C4-2B (cell line): ENCODE results near the gene RPLP1.

Experiments used
- ZFX ChIP-seq: fragments of 450-650 bp; IDR thresholded peaks from 2 replicates; pipeline ENCODE4 v1.6.1; 2017
- TF ChIP-seq, protein P1 (sequence below): fragments of 450-650 bp; conservative IDR thresholded peaks from 2 replicates; pipeline ENCODE4 v1.5.1; 2017; ENCODE audit warnings: mild to moderate bottlenecking

DNA sequence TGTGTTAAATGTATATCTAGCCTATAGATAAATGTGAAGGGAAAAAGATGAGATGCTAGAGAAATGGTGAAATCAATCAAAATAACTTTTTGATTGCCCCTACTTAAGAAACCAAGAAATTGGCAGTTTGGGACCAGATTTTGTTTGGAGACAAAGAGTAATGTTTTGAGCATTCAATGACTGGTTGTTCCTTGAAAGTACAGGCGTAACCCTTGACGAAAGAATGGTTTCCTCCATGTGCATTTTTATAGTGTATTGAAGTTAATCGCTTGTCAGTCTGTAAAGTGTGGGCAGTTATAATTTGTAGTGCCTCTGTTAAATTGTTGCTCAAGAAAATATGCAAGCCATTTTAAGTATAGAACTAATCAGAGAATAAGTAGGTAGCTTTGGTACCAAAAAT is 37.2 kb upstream of the RPLP1 start:
- TF ChIP-seq, protein P1, sequence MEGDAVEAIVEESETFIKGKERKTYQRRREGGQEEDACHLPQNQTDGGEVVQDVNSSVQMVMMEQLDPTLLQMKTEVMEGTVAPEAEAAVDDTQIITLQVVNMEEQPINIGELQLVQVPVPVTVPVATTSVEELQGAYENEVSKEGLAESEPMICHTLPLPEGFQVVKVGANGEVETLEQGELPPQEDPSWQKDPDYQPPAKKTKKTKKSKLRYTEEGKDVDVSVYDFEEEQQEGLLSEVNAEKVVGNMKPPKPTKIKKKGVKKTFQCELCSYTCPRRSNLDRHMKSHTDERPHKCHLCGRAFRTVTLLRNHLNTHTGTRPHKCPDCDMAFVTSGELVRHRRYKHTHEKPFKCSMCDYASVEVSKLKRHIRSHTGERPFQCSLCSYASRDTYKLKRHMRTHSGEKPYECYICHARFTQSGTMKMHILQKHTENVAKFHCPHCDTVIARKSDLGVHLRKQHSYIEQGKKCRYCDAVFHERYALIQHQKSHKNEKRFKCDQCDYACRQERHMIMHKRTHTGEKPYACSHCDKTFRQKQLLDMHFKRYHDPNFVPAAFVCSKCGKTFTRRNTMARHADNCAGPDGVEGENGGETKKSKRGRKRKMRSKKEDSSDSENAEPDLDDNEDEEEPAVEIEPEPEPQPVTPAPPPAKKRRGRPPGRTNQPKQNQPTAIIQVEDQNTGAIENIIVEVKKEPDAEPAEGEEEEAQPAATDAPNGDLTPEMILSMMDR: no peak
- TF ChIP-seq ZFX: no peak
